Activated naive CD8-positive, alpha-beta T cell treated with anti-CD3 and anti-CD28 coated beads, Interleukin-2, amount 50 U/mL, for 24 hours (primary cell): ENCODE data around the gene TSPAN9.

Experiments
- ATAC-seq: fragments of 150-1000 bp; cut with Tn5 transposase; one replicate; pipeline ENCODE4 v1.10.0; 2021
- DNase-seq: peaks from one replicate; pipeline ENCODE4 v3.0.0; 2021
- H3K27ac Mint-ChIP-seq: one replicate; pipeline ENCODE4 v1.8.0; 2021; ENCODE audit warnings: mild to moderate bottlenecking, mixed read lengths
- H3K27me3 Mint-ChIP-seq: one replicate; pipeline ENCODE4 v1.8.0; 2021; ENCODE audit warnings: mixed read lengths
- H3K36me3 Mint-ChIP-seq: one replicate; pipeline ENCODE4 v1.8.0; 2021; ENCODE audit warnings: low read depth, mixed read lengths
- H3K4me1 Mint-ChIP-seq: one replicate; pipeline ENCODE4 v1.8.0; 2021; ENCODE audit warnings: mixed read lengths
- H3K4me3 Mint-ChIP-seq: one replicate; pipeline ENCODE4 v1.8.0; 2021; ENCODE audit warnings: mild to moderate bottlenecking, moderate library complexity, mixed read lengths
- H3K9me3 Mint-ChIP-seq: one replicate; pipeline ENCODE4 v1.8.0; 2021; ENCODE audit warnings: mixed read lengths

The TSPAN9 gene

DNA sequence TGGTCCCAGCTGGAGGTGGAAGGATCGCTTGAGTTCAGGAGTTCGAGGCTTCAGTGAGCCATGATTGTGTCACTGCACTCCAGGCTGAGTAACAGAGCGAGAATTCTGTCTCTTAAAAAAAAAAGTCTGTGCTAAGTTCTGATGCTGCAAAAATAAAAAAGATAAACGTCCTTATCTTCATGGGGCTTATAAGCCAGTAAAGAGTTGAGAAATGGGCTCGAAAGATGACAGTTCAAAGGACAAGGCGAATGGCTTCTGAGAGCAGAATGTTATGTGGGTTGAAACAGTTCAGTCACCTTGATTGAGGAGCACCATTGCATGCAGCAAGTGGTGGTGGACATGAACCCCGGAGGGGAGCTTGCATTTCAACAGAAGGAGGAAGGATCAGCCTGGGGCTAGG lies 4.7 kb downstream of the TSPAN9 start:
- no peaks in the 10 kb centered on the region for H3K4me1 Mint-ChIP-seq
- H3K9me3 Mint-ChIP-seq, result no peaks in the 10 kb centered on the region
- no peak for DNase-seq
- H3K27ac Mint-ChIP-seq, result no peak overlapping the region
- no peak overlapping the region for H3K4me3 Mint-ChIP-seq
- peaks cover 5% of the 10 kb centered on the region for H3K27me3 Mint-ChIP-seq
- no peaks in the 10 kb centered on the region for H3K36me3 Mint-ChIP-seq
- ATAC-seq, result no peak

DNA sequence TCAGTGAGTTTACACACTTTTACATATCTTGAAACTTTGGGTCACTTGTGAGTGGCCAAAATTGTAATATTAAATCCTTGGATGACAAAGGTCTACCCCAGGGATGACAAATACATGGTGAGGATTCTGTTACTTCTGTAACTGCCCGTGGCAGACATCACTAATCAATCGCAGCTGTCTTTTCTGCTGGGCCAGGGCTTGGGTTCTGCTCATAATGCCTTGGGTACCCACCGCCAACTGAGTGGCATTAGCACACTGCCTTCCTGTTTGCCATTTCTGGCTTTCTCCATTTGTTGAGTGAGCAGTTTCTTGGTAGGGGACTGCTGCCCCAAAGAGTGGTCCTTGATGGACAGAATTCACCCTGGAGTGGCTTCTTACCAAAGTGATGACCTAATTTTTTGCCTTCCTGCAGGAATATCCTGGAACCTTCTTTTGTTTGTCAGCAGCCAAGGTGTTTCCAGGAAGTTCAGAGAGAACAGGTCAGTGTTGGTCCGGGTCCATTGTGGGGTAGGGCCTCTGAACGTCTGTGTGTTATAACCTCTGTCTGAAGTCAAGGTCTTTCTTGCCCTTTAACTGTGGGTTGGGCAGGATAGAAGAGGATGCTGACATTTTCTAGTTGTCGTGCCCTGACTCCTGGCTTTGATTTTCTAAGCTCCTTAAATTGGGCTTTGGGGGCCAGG lies 6.2 kb downstream of the TSPAN9 start:
- ATAC-seq, result no peak
- no peaks in the 10 kb centered on the region for H3K4me1 Mint-ChIP-seq
- H3K27ac Mint-ChIP-seq, result no peak overlapping the region
- H3K9me3 Mint-ChIP-seq, result no peaks in the 10 kb centered on the region
- no peaks in the 10 kb centered on the region for H3K36me3 Mint-ChIP-seq
- peaks cover 2% of the 10 kb centered on the region for H3K27me3 Mint-ChIP-seq
- no peak overlapping the region for H3K4me3 Mint-ChIP-seq
- no peak for DNase-seq

DNA sequence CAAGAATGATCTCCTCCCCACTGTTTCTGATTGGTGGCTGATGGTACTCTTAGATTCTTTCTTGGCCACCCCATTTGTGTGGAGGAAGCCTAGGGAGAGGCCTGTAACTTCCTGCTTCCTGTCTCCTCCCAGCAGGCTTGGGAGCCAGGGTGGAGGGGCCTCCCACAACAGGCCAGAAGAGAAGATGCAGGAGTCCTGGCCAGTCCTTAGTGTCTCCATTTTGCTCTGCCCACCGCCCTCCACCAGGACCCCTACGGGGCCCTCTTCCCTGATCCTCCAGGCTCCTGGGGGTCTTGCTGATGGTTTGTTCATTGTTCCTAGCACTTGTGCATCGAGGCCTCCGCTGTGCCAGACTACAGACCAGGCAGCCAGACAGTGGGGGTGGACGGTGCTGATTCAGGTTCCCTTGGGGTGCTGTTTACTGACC lies 6.8 kb downstream of the TSPAN9 start:
- Mint-ChIP-seq H3K36me3 (no peaks in the 10 kb centered on the region), H3K4me3 (no peak overlapping the region), H3K4me1 (no peaks in the 10 kb centered on the region), H3K27me3 (no peaks in the 10 kb centered on the region), H3K27ac (no peak overlapping the region), H3K9me3 (no peaks in the 10 kb centered on the region)
- ATAC-seq (no peak), DNase-seq (no peak)

DNA sequence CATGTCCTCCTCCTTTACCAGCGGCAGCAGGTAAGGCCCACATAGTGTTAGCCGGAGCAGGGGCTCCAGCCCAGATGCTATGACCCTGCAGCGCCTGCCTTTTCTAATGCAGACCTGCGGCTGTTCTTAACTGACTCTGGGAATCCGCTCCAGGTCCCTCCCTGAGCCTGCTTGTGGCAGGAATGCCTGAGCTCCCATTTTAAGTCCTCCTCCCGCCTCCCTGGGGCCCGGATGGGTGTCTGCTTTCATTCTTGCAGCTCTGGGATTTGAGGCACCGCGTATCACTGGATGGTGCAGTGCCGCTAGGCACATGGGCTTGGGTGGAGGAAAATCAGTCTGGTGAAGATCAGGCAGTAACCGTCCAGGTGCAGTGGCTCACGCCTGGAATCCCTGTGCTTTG lies 7.6 kb downstream of the TSPAN9 start:
- H3K4me3 Mint-ChIP-seq, result no peak overlapping the region
- no peak for ATAC-seq
- no peaks in the 10 kb centered on the region for H3K4me1 Mint-ChIP-seq
- DNase-seq, result no peak
- no peaks in the 10 kb centered on the region for H3K27me3 Mint-ChIP-seq
- no peak overlapping the region for H3K27ac Mint-ChIP-seq
- H3K9me3 Mint-ChIP-seq, result no peaks in the 10 kb centered on the region
- H3K36me3 Mint-ChIP-seq, result no peaks in the 10 kb centered on the region

DNA sequence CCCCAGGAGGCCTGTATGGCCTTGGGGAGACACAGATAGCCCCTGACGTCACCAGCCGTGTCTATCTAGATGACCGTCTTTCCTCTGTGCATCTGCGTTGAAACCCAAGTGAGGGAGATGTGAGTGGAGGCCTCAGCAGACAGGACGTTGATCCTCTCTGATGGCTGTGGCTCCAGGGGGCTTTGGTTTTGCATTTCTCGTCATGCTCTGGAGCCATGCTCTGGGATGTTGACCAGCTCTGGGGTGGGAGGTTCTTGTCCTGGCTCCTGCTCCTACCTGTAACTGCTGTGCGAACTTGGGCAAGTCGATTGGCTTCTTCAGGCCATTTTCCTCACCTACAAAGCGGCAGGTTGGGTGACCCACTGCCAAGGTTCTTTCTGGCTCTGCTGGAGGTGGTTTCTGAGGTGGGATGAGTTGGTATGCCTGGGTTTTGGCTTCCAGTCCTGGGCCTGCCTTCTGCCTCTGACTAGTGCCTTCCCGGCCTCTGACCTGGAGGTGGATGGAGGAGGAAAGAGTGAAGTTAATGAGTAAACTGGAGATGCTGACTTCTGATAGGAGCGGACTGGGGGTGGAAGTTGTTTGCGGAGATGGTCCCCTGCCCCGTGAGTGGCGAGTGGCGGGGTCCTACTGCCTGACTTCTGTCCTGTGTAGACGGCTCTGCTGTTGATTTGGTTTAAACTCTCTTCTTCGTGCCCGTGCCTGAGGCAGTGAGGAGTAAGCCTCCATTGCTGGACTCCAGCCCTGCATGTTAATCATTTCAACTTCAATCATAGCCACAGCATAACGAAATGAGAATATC lies 8.4 kb downstream of the TSPAN9 start:
- ATAC-seq (no peak), DNase-seq (no peak)
- Mint-ChIP-seq H3K4me1 (no peaks in the 10 kb centered on the region), H3K27ac (no peak overlapping the region), H3K4me3 (no peak overlapping the region), H3K9me3 (no peaks in the 10 kb centered on the region), H3K27me3 (no peaks in the 10 kb centered on the region), H3K36me3 (no peaks in the 10 kb centered on the region)

DNA sequence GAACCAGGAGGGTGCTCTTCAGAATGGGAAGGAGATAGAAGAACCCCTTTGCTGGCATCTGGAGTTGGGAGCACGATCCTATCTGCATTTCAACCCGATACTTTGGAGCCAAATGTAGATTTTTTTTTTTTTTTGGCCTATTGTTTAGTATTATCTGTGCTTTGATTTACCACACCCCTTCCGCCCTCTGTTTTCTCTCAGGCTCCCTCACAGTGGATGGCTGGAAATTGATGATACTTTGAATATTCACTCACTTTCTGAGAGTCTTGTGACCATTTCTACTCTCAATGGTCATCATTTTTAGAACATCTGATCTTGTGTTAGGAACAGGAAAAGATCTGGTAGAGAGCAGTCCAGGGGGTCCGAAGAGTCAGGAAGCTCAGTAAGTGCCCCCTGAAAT lies 9.0 kb downstream of the TSPAN9 start:
- H3K4me1 Mint-ChIP-seq, result no peaks in the 10 kb centered on the region
- H3K36me3 Mint-ChIP-seq, result no peaks in the 10 kb centered on the region
- no peak for DNase-seq
- no peaks in the 10 kb centered on the region for H3K27me3 Mint-ChIP-seq
- no peak overlapping the region for H3K27ac Mint-ChIP-seq
- ATAC-seq, result no peak
- H3K4me3 Mint-ChIP-seq, result no peak overlapping the region
- H3K9me3 Mint-ChIP-seq, result no peaks in the 10 kb centered on the region

DNA sequence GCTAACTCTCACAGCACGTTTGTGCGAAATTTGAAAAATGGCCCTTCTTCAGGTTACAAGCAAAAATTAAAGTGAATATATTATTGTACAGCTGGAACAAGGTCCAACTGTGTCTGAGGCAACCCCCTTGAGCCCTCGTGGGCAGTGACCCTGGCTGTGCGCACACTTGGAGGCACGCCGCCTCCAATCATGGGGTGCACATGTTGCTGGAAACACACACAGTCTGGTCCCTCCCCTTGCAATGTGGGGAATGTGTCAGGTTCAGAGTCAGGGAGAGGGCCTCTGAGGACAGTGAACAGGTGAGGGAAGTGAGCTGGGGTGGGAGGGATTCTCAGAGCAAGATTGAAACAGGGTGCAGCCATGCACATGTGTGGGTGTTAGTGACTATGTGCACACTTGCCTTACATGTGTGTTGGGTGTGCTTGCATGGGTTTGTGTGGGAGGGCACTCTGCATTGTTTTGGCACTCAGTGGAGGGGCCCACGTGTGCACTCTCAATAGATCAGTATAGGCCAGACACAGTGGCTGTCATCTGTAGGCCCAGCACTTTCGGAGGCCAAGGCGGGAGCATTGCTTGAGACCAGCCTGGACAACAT lies 9.6 kb downstream of the TSPAN9 start:
- Mint-ChIP-seq H3K4me1 (no peaks in the 10 kb centered on the region), H3K27me3 (no peaks in the 10 kb centered on the region), H3K9me3 (no peaks in the 10 kb centered on the region), H3K27ac (no peak overlapping the region), H3K36me3 (no peaks in the 10 kb centered on the region), H3K4me3 (no peak overlapping the region)
- no peak for DNase-seq
- ATAC-seq, result no peak

DNA sequence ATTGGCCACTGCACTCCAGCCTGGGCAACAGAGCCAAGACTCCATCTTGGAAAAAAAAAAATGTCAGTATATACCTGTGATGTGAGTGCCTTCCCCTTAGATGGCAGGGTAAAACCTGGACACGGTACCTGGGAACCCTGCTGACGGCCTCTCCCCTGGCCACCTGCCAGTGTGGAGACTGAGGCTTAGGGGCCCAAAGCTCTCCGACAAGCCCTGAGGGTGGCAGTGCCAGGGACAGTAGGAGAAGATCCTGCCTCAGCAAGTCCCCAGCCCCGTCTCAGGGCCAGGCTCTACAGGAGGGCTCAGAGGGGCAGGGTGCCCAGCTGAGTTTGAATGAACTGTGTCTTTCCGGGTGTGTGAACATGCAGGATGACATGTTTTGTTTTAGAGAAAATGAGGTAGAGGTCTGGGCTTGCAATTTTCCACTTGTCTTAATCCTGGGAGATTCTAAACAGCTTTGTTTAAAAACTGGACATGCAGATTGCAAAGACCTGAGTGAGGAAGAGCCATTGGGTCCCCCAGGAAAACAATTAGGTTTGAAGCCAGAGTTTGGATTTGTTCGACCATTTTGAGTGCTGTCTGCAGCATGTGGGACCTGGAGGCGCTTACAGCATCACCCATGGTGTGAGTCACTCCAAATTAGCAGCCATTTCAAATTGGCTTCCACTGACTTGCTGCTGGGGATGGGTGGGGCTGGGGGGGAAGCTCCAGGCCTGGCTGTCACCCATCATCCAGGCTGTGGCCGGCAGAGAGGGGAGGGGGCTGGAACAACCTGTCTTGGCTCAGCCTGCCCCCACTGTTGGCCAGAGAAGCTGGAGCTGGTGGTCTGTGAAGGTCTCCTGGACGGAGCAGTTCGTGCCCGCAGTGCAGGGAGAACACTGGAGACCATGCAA lies 10.8 kb downstream of the TSPAN9 start:
- Mint-ChIP-seq H3K4me3 (no peak overlapping the region), H3K27me3 (no peaks in the 10 kb centered on the region)

DNA sequence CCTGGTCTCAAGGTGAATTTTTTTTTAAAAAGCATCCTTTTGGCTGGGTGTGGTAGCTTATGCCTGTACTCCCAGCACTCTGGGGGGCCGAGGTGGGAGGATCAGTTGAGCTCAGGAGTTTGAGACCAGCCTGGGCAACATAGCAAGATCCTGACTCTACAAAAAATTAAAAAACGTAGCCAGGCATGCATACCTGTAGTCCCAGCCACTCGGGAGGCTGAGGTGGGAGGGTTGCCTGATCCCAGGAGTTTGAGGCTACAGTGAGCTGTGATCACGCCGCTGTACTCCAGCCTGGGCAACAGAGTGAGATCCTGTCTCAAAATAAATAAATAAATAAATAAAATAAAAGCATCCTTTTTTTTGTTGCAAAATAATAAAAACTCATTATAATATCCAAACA lies 12.4 kb downstream of the TSPAN9 start:
- Mint-ChIP-seq H3K27me3 (no peaks in the 10 kb centered on the region), H3K4me3 (no peak overlapping the region), H3K27ac (no peak overlapping the region), H3K9me3 (no peaks in the 10 kb centered on the region), H3K36me3 (no peaks in the 10 kb centered on the region), H3K4me1 (no peaks in the 10 kb centered on the region)
- ATAC-seq, result no peak
- DNase-seq, result no peak

More for the DNA sequence above, 10.8 kb downstream of the TSPAN9 start:
- no peak overlapping the region for H3K27ac Mint-ChIP-seq
- no peak for DNase-seq
- no peaks in the 10 kb centered on the region for H3K36me3 Mint-ChIP-seq
- no peak for ATAC-seq
- no peaks in the 10 kb centered on the region for H3K4me1 Mint-ChIP-seq
- H3K9me3 Mint-ChIP-seq, result no peaks in the 10 kb centered on the region

DNA sequence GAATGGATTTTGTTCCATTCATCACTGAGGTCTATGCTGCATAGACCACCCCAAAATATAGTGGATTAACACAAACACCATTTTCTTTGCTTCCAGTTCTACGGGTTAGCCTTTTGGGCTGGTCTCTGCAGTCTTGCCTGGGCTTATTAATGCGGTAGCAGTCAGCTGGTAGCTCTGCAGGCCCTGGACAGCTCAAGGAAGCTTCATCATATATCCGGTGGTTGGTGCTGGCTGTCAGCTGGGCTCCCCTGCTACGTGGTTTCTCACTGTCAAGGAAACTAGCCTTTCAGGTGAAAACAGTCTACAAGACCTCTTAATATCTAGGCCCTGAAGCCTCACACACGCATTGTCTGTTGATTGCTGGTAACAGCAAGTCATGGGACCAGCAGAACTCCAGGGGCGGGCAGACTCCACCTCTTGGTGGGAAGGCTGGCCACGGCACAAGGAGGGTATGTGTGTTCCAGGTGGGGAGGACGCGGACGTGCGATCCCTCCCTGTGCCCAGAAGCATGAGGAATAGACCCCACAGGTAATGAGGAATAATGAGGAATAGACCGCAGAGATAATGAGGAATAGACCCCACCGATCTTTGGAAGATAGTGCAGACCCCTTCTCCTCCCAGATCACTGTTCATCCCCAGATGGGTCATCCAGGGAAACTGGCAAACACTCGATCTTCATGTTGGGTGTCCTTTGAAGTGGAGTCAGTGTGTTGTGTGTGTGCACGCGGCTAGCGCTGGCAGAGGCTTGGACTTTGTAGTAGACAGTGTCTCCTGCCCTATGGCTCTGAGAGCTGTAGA lies 13.3 kb downstream of the TSPAN9 start:
- Mint-ChIP-seq H3K36me3 (no peaks in the 10 kb centered on the region), H3K9me3 (no peaks in the 10 kb centered on the region), H3K27ac (no peak overlapping the region), H3K4me3 (no peak overlapping the region), H3K4me1 (no peaks in the 10 kb centered on the region), H3K27me3 (no peaks in the 10 kb centered on the region)
- DNase-seq (no peak), ATAC-seq (no peak)

DNA sequence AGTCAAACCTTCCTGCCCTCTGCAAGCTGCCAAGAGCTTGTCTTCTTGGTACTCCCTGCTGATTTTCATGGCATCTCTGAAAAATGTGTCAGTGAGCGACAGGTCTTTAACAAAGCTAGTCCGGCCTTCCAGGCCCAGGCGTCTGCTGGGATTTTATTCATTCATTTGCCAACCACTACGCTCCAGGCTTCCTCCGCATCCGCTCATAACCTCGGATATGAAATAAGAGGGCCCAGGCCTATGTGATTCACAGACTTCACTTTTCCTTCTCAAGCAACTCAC lies 13.8 kb downstream of the TSPAN9 start:
- Mint-ChIP-seq H3K27me3 (no peaks in the 10 kb centered on the region), H3K27ac (no peak overlapping the region), H3K4me1 (no peaks in the 10 kb centered on the region), H3K36me3 (no peaks in the 10 kb centered on the region), H3K4me3 (no peak overlapping the region), H3K9me3 (no peaks in the 10 kb centered on the region)
- ATAC-seq (no peak), DNase-seq (no peak)

DNA sequence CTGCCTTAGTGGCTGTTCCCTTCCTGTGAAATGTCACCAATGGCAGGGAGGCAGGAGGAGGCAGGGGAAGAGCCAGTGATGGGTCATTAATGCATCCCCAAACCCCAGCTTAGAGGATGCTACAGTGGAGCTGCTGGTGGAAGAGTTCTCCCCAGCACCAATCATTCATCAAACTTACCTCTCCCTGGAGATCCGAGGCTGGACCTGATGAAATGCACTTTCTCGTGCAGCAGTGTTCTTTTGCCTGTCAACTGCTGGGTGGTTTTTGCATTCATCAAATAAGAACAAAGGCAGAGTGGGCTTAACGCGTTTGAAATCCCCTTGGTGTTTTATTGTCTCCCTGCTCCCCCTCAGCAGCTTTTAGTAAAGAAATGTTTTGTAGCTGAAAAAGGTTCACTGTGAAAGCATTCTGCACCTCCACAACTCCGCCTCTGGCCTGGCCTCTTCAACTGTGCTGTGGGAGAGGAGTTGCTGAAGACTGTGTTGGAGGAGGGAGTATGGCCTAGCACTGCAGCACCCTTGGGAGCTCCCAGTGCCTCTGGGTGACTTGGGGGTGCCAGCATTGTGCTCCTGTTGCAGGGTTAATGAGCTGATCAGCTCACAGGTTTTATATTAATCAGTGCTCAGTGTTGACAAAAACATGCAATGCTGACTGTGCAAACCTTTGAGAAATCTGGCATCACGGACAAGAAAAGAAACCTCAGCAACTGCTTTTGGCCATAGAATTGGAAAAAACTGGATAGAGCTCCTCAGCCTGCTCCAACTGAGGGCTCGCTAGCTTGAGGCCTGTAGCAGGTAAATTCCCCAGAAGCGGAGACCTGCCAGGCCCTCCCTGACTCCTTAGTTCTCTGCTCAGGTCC lies 14.4 kb downstream of the TSPAN9 start:
- no peak overlapping the region for H3K27ac Mint-ChIP-seq
- ATAC-seq (no peak), DNase-seq (no peak)
- no peaks in the 10 kb centered on the region for H3K4me1 Mint-ChIP-seq
- H3K27me3 Mint-ChIP-seq, result no peaks in the 10 kb centered on the region
- H3K9me3 Mint-ChIP-seq, result no peaks in the 10 kb centered on the region
- H3K4me3 Mint-ChIP-seq, result no peak overlapping the region
- H3K36me3 Mint-ChIP-seq, result no peaks in the 10 kb centered on the region

DNA sequence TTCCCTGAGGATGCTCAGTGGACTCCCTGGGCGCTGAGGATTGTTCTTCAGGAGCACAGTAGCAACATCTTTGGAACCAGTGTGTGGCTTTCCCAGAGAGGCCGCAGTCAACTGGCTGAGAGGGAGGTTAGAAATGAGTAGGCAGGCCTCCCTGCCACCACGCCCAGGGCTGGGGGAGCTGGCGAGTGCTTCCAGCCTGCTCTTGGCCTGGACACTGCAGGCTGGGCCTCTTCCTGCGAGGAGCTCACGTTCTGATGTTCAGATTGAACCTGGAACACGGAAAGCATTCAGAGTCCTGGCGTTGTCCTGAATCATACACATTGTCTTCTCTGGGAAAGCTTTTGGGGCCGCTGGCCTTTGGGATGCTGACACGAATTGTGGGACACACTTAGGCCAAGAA lies 15.6 kb downstream of the TSPAN9 start:
- DNase-seq (no peak), ATAC-seq (no peak)
- Mint-ChIP-seq H3K4me1 (peaks cover 3% of the 10 kb centered on the region), H3K27me3 (no peaks in the 10 kb centered on the region), H3K9me3 (no peaks in the 10 kb centered on the region), H3K27ac (no peak overlapping the region), H3K36me3 (no peaks in the 10 kb centered on the region), H3K4me3 (no peak overlapping the region)
